K562 treated with DMSO at 1 percent for 4 hours (cell line): ENCODE results near the gene GSG1L. TPM values are rescaled to one million over a fixed set of nuclear protein-coding genes. Genes with fewer than 3 reads are reported as not detected.

Source experiments
- total RNA-seq: library from RNA; unstranded; fragments of 300-600 nt; gene quantifications from 2 replicates; pipeline ENCODE4 v1.2.3, GENCODE V29; 2022; ENCODE audit not compliant: insufficient read depth

The GSG1L gene
- not detected in 2 replicates for total RNA-seq

GRCh38 chr16:28063591-28064061 lies at the start of gene GSG1L:
Gene GSG1L, minus strand, starts transcription at chr16:28063714. Its CDS starts 290 bp downstream, at chr16:28063424.

Other genes with a start within 250 kb of the GSG1L start
- 53.2 and 63.4 TPM in 2 replicates for gene XPO6, start 148.3 kb upstream of the GSG1L start, total RNA-seq
- gene SBK1, start 228.8 kb upstream of the GSG1L start, total RNA-seq, result 0.11 TPM in 1 of 2 replicates, not detected in the other